ENCODE data around the gene ANKMY2. TPM values are rescaled to one million over a fixed set of nuclear protein-coding genes. Genes with fewer than 3 reads are reported as not detected.
"Not testable (repeated sequence)": the region's sequence is repeated elsewhere in the genome, so short reads cannot be mapped to it uniquely, and the experiment has no call there.

Gene ANKMY2
- polyA plus RNA-seq, 4 donors = 27.5 to 36.7 (median 33.8) TPM

- DNase-seq (ENCODE audit: low read depth in 4 of 4, low spot score in 2 of 4) = no peak
Observed at GRCh38 chr7:16634271-16634738, 11.2 kb downstream of the ANKMY2 start.

DNA sequence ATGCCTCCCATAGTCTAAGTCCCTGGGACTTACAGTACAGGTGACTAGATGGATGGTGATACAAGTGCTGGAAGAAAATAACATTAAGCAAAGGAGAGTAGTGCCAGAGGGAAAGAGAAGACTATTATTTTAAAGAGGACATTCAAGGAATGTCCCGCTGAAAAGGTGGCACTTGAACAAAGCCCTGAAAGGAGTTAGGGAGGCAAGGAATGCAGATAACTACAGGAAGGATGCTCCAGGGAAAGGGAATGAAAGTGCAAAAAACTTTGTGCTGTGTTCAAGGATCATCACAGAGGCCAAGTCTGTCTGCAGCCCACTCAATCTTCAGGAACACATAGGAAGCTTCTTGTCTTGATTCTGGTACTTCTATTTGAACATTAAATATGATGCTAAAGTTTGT lies 14.9 kb downstream of the ANKMY2 start:
- no peak for DNase-seq (ENCODE audit: low read depth in 4 of 4, low spot score in 2 of 4)

DNA sequence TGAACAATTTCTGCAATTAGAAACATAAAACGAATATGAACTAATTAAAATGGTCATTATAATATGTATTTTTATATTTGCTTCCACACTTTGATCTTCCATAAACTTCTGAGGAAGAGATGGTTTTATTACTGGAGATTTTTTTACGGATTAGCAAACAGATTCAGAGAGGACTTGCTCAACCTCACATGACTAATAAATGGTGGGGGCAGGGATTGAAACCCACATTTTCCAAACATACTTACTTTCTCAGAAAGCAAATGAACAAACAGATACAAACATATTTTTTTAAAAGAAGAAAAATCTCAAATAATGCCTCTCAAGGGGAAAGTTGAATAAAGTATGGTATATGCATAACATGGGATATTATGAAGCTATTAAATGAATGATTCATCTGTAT lies 18.3 kb downstream of the ANKMY2 start:
- no peak for DNase-seq (ENCODE audit: low read depth in 4 of 4, low spot score in 2 of 4)

GRCh38 chr7:16626388-16626787 lies 19.2 kb downstream of the ANKMY2 start:
- DNase-seq (ENCODE audit: low read depth in 4 of 4, low spot score in 2 of 4) = no peak

DNA sequence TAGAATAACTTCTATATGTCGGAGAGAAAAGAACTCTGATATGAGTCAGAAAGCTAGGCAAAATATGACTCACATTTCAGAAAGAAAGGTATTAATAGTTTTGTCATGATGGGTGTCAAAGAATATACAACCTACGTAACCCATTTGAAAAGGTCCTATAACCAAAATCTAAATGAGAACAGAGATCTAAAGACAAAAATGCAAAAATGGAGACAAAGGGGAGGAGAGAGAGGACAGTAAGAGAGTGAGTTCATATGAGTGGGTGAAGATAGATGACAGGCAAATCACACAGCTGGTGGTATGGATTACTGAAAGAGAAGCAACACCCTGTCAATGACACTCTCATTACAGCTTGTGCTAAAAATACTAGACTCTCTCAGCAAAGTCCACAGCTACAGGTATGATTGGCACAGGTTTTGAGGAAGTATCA lies 25.6 kb downstream of the ANKMY2 start:
- DNase-seq (ENCODE audit: low read depth in 4 of 4, low spot score in 2 of 4) = no peak

DNA sequence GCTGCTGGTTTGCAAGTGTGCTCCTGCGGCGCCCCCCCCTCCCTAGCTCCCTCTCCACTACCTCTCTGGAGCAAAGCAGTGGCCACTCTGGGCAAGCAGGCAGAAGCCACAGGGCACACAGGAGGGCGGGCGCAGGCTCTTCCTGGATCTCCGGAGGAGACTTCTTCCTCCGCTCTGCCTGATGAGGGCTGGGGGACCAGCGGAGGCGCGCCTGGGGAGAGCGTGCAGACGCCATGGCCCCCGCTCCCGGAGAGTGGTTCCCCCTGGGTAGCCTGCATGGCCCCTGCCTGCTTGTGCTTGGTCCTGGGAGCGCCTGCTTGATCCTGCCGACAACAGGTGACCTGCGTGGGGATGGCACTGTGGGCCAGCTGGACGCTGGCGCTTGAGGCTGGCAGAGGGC lies 29.0 kb downstream of the ANKMY2 start:
- no peak for DNase-seq (ENCODE audit: low read depth in 4 of 4, low spot score in 2 of 4)

- DNase-seq (ENCODE audit: low read depth in 4 of 4, low spot score in 2 of 4) = no peak
Observed at GRCh38 chr7:16616122-16616521, 29.4 kb downstream of the ANKMY2 start.

- DNase-seq (ENCODE audit: low read depth in 4 of 4, low spot score in 2 of 4) = no peak
Observed at GRCh38 chr7:16615228-16615627, 30.3 kb downstream of the ANKMY2 start.

DNA sequence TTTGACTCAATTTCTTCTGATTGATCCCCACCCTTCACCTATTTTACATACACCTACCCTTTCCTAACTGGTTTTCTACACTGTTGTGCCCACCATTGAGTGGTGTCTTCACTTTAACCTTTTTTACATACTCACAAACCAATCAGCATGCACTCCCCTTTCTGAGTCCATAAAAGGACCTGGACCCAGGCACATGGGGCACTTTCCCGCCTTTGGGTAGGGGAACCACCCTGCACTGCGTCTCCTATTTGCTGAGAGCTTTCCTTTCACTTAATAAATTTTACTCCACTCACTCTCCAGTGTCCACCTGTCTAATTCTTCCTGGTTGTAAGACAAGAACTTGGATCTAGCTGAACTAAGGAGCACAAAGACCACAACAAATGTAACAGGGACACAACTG lies 33.8 kb downstream of the ANKMY2 start:
- DNase-seq (ENCODE audit: low read depth in 4 of 4, low spot score in 2 of 4) = no peak

- DNase-seq (ENCODE audit: low read depth in 4 of 4, low spot score in 2 of 4) = no peak
Observed at GRCh38 chr7:16609842-16610450, 35.6 kb downstream of the ANKMY2 start.

GRCh38 chr7:16606704-16607103 lies 38.9 kb downstream of the ANKMY2 start:
- no peak for DNase-seq (ENCODE audit: low read depth in 4 of 4, low spot score in 2 of 4)

DNA sequence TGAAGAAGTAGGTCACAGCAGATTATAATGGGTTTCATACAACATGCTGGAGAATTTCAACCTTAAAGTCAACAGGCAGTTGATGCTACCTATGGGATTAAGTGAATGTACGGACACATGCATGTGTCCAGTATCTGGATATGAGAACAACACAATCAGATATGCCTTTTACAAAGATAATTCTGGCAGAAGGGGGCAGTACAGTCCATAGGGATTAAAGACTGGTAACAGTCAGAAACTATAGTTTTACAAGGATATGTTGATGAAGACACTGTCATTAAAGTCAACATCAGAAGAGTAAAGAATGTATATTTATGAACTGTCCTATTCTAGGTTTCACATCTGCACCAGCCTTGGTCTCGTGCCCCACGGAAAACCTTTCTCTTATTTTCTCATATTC lies 41.5 kb downstream of the ANKMY2 start:
- DNase-seq (ENCODE audit: low read depth in 4 of 4, low spot score in 2 of 4) = no peak

DNA sequence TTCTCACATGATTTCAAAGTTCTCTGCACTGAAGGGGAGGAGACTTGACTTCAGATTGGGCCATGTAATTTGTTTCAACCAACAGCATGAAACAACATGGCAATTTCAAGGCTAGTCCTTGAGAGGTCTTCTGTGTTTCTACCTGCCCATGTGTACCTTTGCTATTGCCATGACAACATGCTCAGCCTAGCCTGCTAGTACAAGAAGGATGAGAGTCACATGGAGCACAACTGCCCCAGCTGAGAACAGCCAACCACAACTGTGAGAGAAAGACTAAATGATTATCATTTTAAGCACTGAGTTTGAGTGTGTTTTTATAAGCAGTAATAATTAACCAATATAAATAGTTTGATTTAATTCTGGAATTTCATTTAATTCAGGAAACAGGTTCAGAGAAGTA lies 41.9 kb downstream of the ANKMY2 start:
- DNase-seq (ENCODE audit: low read depth in 4 of 4, low spot score in 2 of 4) = no peak

DNA sequence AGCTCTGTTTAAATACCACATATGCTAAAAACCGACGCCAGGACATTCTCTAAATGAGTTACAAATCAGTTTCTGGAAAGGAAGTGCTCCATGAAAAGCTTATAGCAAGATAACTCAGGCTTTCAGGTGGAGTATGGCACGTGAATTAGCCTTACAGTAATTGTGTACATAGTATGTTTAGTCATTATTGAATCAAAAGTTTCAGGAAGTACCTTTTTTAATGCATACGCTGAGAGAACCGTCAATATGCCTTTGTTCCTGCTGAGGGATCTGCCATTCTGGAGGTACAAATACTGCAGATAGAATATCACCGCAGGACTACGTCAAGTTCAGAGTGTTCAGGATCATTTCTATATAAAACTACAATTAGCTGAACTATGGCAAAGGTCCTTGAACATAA lies 45.7 kb downstream of the ANKMY2 start:
- no peak for DNase-seq (ENCODE audit: low read depth in 4 of 4, low spot score in 2 of 4)

DNA sequence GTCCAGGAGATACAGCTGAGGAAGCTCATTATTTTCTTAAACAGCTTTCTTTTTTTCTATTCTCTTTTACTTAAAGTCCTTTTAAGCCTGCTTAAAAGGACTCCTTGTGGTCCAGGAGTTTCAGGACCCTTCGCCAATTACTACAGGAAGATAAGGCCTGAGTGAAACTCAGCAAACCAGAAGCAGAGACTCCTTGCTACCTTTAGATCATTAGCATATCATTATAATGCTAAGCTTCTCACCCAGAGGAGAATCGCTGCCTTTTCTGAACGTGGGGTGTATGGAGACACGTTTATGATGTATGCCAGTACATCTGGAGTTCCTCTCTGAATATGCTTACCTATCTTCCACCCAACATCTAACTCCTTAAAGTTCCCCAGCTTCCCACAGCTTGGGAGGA lies 47.5 kb downstream of the ANKMY2 start:
- DNase-seq (ENCODE audit: low read depth in 4 of 4, low spot score in 2 of 4) = no peak

- not testable (repeated sequence) for DNase-seq (ENCODE audit: low read depth in 4 of 4, low spot score in 2 of 4)
Observed at GRCh38 chr7:16595596-16595995, 50.0 kb downstream of the ANKMY2 start.

GRCh38 chr7:16594676-16595075 lies 50.9 kb downstream of the ANKMY2 start:
- no peak for DNase-seq (ENCODE audit: low read depth in 4 of 4, low spot score in 2 of 4)

- no peak for DNase-seq (ENCODE audit: low read depth in 4 of 4, low spot score in 2 of 4)
Observed at GRCh38 chr7:16594061-16594460, 51.5 kb downstream of the ANKMY2 start.

DNA sequence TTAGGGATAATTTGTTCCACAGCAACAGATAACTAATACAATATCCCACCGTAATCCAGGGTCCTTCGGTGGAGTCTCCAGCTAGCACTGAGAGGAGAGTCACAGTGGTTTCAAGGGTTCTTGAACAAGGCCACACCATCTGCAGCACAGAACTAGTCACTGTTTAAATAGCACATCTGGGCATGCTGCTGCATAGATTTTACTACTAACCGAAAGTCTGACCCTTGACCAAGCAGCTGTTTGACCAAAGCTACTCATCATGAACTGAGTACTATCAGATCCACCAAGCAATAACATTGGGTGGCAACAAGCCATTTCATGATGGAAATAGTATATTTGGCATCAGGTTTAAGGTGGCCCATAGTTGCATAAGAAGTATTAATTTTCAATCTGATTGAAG lies 53.2 kb downstream of the ANKMY2 start:
- DNase-seq (ENCODE audit: low read depth in 4 of 4, low spot score in 2 of 4) = no peak

- no peak for DNase-seq (ENCODE audit: low read depth in 4 of 4, low spot score in 2 of 4)
Observed at GRCh38 chr7:16590424-16590823, 55.1 kb downstream of the ANKMY2 start.

DNA sequence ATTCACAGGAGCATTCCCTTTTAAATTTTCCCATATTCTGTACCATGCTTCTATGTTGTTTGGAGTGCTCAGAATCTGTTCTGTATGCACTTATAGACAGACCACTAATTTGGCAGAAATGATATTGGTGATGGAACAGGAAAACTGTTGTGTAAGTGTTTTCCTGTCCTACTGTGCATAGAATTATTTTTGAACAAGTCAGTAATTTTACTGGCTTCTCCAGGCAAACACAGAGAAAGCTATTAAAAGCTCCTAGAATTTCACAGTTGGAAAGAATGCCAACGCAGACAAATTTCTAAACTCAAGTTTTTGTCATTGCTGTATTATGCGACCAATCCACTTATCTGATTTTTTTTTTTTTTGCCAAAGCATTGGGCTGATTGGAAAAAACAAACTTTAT lies 55.7 kb downstream of the ANKMY2 start:
- DNase-seq (ENCODE audit: low read depth in 4 of 4, low spot score in 2 of 4) = no peak

DNA sequence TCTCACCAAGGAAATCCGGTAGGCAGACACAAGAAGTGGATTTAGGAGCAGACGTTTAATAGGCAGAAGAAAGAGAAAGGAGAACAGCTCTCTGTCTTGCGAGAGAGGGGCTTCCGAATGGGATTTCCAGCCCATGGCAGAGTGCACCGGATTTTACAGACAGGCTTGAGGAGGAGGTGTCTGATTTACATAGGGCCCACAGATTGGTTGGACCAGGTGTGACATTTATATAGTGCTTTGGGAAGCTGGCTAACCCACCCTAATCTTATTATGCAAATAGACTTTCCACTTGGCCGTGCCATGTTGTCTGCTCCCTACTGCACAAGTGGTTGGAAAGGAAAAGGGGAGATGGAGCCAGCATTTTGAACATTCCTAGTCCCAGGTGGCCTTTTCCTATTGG lies 57.8 kb downstream of the ANKMY2 start:
- DNase-seq (ENCODE audit: low read depth in 4 of 4, low spot score in 2 of 4) = no peak

DNA sequence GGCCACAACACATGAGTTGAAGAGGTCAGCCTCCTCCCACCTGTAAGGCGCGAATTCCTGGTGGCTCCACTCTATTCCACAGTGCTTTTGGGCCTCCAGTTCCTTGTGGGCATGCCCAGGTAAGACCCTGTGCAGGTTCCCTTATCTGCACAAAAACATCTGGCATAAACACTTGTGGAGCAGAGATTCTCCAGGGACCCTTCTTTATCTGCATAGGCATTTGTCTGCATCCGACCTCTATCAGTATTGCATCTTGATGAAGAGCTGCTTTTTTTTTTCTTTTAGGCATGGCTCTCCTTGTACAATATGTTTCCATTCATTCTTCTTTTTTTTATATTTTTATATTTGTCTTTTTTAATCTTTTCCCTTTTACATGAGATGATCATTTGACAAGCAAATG lies 58.4 kb downstream of the ANKMY2 start:
- DNase-seq (ENCODE audit: low read depth in 4 of 4, low spot score in 2 of 4) = no peak

Data from left renal cortex interstitium (tissue), 4 donors.